Dedifferentiated amniotic fluid mesenchymal stem cell (primary cell): ENCODE results near the gene GMDS.
A peak's percentile ranks its signal among the peaks of the same experiment; 100 is the strongest.
"Not testable (repeated sequence)": the region's sequence is repeated elsewhere in the genome, so short reads cannot be mapped to it uniquely, and the experiment has no call there.

Source experiments
- DNase-seq: peaks from one replicate; pipeline ENCODE4 v3.0.0-alpha.2; 2016; ENCODE audit errors: extremely low spot score

GMDS gene

DNA sequence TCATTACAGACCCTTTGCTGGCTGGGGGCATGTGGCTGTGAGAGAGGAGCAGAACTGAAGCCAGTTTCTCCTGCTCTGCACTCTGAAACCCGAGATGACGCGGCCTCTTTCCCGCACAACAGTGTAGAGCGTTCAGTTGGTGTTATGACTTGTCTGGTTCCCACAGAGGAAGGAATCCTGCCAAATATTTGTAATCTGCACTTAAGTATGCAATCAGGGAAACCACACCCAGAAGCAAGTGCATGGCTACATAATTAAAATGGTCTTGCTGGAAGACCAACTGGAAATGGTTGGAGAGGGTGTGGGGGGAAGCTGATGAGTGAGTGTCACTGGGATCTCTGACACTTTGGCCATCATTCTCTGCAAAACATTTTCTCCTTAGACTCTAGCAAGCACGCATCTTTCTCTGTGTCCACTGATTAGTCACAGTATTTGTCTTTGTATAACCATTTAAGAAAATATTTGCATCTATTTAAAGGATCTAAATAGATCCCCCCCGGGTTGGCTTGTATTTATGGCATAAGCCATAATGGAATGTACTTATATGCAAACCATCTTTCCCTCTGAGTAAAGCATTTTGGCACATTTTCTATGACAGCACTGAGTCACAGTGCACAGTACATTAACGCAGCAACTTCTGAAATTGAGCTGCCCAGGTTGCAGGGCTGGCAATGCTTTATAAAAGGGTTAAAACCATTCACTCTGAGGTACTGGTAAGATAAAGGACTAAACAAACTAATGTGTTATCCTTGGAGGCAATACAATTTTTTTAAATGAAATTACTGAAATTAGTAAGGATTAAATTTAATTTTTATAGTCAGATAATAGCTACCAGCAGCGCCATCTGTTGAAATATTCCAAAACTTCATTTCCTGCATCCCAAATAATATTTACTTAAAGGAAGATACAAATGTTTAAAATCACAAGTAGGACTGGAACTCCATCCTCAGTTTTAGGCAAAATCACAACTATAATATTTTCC is 559.0 kb downstream of the GMDS start:
- DNase-seq = peak; percentile 90

DNA sequence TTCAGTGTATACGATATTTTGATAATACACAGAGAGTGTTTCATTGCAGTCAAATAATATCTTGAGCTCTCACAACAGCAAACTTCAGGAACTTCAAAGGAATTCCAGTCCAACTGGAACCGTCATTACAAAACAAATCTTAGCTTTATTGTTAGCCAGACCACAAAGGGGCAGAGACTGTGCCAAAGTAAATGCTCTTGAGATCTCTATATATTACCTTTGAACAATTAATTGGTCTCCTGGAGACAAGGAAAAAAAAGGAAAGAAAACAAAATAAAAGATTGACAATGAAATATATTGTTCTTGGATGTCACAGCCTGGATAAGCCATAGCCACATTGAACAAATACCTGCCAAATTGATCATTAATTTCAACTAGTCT is 565.7 kb downstream of the GMDS start:
- no peak for DNase-seq

DNA sequence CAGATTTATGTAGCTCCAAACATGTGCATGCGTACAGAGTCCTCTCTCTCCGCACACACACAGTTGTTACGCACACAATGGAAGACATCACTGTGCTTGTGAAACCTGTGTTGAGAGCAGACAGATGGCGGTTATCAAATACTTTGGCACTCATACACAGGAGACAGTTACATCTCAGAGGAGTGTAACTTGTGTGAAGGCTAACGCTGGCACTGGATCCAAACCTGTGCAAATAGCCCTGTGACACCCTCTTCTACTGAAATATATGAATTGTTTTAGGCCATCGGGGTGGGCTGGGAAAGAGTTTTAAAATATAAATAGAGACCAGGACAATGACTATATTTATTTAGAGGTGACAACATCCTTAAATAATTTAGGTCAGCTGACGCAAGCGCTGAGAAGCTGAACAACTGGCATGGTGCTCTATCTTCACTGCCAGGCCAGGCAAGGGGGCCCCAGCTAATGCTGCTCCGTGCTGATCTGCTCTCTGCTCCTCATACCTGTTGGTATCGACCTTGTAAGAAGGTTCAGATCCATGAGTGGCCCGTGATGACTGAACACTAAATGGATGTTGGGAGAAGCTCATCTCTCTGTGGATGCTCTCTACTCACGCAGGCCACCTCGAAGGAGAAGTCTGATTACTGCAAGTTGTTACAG is 566.2 kb downstream of the GMDS start:
- DNase-seq = no peak

DNA sequence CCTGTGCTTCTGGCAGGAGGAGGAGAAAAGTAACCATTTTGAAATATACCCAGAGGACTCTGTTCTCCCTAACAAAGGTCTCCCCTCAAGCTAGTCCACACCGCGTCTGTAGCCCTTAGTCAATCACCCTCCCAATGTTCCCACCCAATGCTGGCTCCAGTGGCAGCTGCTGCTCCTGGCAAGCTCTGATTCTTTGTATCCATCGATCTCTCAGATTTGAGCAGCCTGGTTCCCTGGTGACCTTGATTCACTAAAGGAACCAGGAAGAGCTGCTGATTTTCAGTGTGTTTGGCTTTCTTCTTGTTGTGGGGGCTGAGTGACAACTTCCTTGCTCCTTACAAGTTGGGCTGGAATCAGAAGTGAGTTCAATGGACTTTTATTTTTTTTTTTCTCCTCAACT is 567.2 kb downstream of the GMDS start:
- no peak for DNase-seq

DNA sequence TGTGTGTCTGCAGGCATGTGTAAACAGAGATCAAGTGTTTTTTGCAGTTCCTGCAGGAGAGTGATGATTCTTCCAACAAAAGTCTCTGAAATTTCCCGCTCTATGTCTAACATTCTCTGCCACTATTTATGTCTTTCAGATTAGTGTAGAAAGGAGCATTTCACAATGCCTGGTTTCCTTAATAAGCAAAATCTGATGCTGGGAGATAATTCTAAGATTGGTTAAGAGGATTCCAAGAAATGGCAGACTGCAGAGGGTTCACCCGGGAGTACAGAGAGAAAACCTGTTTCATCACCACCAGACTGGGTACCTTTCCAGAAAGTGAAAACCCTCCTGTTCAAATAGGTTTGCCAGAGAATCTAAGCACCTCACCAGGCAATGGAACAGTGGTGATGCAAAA is 573.0 kb downstream of the GMDS start:
- no peak for DNase-seq

DNA sequence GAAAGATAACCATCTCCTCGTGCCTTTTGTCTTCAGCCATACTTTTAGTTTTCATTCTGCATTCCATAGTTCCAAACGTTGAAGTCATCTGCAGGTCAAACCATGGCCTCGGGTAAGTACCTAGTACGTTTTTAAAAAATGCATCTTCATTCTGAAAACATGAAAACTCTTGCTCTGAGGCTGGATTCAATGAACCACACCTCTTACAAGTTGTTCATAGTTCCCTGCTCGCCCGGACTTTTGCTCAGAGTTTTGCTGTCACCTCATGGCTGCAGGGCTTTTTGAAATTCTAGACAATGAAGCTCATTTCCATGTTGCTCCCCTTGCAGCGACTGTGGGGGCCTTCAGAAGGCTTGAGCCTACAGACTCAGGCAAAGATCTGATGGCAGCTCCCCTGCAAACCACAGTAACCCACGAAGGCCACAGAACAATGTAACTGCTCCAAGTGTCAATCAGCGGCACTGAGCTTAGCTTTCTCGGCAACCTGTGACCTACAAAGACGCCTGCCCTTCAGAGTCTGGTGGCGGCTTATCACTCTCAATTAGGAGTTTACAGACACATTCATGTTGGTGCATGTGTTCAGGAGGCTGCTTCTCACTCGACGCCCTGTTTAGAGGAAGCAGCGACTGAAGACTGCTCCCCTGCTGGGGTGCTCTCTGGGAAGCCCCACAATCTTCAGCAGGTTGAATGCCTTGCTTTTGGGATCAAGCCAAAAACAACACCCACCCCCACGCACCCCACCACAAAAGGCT is 574.5 kb downstream of the GMDS start:
- peak; percentile 60 for DNase-seq

DNA sequence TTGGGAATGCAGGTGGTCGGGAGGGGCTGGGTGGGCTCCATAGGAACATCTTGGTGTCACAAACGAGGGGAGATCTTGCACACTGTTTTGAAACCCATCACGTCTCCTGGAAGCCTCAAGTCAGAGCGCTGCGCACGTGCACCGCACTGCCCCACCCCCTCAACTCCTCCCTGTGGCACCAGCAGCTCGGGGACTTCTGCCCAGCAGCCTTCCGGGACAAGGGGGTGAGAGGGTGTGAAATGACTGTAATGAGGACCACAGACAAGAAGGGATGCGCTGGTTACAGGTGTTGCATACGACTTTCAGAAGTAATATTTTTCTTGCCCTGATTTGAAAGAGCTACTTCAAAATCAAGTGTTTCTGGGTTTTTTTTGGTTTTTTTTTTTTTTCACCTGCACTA is 575.4 kb downstream of the GMDS start:
- DNase-seq = no peak

DNA sequence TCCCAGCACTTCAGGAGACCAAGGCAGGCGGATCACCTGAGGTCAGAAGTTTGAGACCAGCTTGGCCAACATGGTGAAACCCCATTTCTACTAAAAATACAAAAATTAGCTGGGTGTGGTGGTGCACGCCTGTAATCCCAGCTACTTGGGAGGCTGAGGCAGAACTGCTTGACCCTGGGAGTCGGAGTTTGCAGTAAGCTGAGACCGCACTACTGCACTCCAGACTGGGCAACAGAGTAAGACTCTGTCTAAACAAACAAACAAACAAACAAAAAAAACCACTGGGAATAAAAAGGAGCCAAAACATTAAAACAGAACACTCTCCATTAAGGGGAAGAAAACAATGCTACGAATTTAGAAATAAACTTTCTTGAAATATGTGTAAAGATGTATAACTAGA is 576.9 kb downstream of the GMDS start:
- not testable (repeated sequence) for DNase-seq

DNA sequence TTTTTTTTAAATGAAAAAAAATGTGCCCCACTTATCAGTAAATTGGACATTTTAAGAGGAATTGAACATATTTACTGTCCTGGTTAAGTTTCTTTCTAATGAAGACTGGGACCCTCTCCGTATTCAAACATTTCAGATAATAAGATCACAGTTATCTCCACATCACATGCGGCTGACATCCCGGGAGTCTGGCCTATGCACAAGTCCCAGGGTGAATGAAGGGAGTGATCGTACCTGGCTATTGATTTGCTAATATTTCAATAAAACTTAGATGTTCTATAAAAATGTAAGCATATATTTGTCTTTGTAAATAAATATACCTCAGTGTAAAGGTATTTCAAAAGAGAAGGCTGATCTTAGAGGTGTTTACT is 577.6 kb downstream of the GMDS start:
- DNase-seq = no peak

DNA sequence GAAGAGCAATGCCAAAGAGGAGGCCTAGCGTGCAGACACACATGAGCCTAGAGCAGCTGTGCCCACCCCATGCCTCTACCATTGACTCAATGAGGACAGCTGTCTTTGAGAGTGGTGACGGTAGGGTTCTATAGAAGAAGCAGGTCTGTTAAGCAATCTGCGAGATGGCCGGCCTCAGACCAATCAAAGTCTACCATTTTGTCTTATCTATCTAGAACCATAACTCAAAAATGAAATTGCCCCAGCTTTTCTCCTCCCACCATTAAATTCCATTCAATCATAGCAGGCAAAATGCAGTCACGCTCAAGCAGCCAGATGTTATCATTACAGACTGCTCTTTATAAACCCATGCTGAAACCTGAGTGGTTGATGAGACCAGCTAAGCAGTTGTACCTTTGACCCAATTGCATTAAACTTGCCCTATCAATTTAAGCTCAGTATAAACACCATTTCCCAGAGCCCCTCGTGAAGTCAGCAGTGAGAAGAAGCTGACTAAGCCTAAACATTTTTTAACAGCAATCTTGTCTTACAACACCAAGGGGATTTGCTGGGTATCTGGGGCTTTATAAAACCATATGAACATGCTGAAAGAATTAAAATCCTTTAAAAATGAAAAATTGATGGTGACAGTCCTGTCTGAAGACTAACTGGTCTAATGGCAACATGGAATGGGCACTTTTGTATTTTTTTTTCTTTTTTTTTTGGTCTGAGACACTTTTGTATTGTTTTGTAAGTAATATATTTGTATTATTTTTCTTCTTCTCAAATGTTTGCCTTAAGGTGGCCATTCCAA is 578.2 kb downstream of the GMDS start:
- peak; percentile 78 for DNase-seq

DNA sequence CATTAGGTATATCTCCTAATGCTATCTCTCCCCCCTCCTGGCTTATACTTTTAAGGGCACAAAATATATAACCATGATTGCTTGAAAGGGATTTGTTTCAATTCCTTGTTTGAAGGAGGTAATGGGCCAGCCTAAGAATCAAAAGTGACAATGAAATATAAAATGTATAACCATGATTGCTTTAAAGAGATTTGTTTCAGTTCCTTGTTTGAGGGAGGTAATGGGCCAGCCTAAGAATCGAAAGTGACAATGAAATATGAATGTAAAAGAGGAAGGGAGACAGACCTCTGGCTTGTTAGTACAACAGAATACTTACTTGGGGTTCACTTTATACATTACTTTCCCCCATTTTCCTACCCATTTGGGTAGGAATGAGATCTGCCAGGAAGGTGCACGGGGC is 580.2 kb downstream of the GMDS start:
- no peak for DNase-seq

DNA sequence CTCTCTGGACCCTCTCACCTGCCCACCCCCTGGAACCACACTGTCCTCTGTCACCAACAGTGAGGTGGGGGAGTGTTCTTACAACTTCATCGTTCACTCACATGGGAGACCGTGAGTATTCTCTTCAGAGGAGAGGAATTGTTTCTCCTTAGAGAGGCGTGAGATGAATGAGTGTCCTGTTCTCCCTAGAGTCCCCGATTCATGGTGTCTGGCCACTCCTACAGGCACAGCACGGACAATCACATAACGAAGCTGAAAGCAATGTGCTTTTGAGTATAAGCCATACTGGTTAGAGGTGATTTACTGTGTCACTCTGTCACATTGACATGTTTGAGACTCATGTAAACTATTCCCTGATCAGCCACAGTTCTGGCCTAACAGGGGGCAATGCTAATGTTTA is 581.1 kb downstream of the GMDS start:
- DNase-seq = no peak

DNA sequence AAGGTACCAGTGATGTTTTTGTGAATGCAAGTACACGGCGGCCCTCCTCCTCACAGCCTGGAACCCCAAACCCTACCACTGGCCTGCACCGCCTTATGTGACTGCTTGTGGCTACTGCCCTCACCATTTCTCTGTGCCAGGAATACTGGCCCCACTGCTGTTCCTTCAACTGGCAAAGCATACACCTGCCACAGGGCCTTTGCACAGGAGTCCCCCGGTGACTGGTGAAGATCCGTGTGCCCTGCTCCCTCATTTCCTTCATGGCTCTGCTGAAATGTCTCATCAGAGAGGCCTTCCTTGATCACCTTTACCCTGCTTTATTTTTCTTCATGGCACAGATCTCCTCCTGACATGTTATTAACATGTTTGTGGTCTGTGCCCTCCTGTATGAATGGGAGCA is 581.9 kb downstream of the GMDS start:
- DNase-seq = no peak

DNA sequence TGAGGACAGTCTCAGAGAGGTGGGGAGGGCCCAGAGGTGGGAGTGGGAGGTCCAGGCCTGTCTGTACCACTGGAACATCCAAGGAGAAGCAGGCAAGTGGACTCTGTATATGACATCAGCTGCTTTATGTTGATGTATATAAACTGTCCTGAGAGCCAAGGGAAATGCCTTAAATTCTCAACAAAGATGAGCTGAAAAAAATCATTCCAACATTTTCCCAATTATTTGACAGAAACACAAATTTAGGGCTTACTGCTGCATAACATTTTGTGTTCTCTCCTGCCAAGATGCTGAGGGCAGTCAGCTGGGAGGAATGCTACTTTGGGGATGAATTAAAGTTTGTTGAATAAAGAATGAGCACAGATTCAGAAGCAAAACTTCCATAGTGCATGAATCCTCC is 582.9 kb downstream of the GMDS start:
- DNase-seq = peak; percentile 68

DNA sequence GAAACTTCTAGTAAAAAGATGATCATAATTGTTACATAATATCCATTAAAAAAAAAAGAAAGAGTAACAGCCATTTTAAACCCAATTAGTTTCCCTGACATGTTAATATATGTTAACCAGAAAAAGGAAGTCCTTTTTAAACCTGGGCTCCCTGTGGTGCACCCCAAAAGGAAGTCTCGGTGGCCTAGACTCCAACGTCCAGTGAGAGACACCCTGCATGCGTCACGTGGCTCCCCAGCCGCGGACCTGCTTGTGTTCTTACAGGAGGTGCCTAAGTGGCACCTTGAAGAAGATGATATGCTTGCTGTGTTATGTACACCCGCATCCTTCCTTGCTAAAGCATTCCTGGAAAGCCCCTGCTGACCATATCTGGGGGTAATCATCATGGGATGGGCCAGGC is 585.6 kb downstream of the GMDS start:
- DNase-seq = no peak

DNA sequence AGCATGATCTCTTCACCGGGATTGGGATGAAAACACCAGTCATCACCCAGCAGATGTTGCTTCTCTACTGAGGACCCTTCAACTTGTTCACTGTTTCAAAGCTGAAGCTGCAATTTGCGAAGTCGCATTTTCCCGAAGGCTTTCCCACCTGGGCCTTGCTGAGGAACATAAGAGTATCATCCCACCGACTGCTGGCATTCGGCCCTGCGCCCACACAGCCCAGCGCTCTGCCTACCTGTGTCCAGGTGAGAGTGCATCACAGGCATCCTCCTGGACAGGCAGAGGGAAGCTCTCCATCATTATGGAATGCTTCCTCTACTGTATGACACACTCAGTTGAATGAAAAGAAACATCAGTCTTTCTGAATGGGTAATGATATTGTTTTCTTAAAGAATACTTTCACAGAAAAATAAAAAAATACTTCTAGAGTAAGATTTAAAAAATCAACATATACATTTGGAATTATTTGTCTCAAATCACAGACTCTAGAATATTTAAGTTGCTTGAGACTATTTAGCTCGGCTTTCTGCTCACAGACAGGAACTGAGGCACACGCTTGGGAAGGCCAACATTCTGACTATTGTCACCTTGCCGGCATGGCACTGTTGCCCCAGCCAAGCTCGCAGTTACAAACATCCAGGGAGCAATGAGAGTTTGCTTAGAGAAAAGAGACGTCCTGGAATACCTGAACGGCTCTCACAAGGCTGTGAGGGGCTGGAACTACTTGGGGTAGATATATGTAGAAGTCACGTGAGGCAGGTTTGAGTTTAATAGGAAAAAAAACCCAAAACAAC is 587.0 kb downstream of the GMDS start:
- no peak for DNase-seq

DNA sequence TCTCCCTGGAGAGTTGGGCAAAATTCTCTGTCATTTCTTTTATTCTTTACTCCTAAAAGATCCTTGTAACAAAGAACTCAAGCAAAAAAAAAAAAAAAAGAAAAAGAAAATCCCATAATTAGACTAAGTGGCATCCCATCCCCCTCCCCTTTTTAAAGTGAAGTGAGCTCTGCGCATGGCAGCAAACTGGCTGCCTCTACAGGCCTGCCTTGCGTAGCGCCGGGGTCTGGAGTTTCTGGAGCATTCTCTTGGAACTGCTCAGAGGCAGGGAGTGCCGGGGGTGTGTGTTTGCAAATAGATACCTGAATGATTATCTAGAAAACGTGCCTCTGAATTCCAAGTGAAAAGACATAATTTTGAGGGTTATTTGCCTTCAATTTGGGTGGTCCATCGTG is 587.6 kb downstream of the GMDS start:
- no peak for DNase-seq

DNA sequence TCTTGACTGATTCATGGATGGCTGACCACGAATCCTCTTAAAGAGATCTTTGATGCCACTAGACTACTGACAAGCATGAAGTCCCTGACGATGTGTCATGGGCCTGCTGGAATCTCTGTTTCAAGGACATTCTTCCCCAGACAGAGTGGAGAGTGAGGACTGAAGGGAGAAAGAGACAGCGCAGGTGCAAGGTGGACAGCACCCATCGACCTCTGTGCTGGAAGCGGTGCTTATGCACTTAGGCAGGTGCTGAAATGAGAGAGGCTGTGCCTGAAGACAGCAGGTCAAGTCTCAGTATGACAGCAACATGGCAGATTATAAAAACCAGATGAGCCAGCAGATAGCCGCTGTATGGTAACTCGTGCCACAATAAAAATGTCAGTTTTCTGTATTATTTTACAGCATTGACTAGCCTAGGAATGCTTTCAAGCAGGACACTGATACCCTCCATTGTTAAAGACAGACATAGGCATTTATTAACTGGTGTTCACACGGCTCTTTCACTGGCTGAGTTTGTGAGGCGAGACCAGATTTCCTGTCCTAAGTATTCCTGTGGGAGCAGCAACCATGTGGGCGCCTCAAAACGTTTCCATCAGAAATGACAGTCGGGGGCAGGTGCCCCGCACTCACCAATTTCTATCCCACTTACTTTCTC is 588.2 kb downstream of the GMDS start:
- DNase-seq = no peak

DNA sequence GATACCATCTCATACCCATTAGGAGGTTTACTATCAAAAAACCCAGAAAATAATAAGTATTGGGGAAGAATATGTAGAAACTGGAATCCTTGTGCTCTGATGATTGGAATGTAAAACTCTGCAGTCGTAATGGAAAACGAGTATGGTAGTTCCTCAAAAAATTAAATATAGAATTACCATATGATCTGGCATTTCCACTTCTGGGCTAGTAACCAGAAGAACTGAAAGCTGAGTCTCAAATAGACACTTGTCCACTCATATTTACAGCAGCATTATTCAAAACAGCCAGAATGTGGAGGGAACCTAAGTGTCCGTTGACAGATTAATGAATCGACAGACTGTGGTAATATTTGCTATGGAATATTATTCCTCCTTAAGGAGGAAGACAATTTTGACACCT is 591.4 kb downstream of the GMDS start:
- DNase-seq = no peak

DNA sequence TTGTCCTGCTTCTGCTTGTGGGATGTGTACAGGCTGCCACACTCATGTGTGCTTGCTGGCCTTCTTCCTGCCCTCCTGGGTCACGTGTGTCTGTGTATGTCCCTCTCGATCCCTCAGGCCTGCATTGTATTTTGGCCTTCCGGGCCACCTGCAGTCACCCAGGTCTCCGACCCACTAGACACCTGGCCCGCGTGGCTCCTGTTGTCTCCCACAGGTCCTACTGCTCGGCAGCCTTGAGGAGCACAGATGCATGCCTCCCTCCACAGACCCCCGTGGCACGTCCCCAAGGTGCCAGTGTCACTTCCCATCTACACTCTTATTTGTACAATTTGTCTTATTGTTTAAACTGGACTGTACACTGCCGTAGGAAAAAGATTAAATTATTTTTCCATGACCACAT is 592.6 kb downstream of the GMDS start:
- no peak for DNase-seq

DNA sequence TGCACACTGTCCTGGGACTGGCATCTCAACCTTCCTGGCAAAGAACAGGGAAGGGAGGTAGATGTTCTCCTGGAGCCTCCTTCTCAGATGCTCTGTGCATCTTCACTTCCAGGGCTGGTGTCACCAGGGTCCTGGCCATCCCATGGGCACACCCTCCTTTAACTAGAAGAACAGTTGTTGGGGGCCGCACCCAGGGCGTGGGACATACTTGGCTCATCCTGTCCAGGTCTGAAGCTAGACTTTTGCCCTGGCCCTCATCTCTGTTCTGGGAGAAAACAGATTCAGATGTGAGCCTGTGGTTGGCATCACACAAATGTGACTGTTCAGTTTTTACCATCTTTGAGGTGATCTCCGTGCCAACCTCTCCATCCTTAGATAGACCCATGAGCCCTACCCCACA is 594.0 kb downstream of the GMDS start:
- DNase-seq = no peak
